Chondrocyte (in vitro differentiated cells): ENCODE data around the gene ATAD3C. TPM values are rescaled to one million over a fixed set of nuclear protein-coding genes. Genes with fewer than 3 reads are reported as not detected.
"Not testable (repeated sequence)": the region's sequence is repeated elsewhere in the genome, so short reads cannot be mapped to it uniquely, and the experiment has no call there.

Source experiments
- DNase-seq: peaks from one replicate; pipeline ENCODE4 v3.0.0; 2021; ENCODE audit warnings: mixed read lengths, low spot score
- H3K27ac Mint-ChIP-seq: one replicate; pipeline ENCODE4 v1.8.0; 2021; ENCODE audit warnings: mild to moderate bottlenecking, moderate library complexity, mixed read lengths; ENCODE audit not compliant: unreplicated experiment
- H3K27me3 Mint-ChIP-seq: 2 replicates; pipeline ENCODE4 v1.8.0; 2021; ENCODE audit warnings: low read depth, mixed read lengths
- H3K36me3 Mint-ChIP-seq: 2 replicates; pipeline ENCODE4 v1.8.0; 2021; ENCODE audit warnings: low read depth, mixed read lengths
- H3K4me1 Mint-ChIP-seq: 2 replicates; pipeline ENCODE4 v1.8.0; 2021; ENCODE audit warnings: low read depth, mild to moderate bottlenecking, mixed read lengths
- H3K4me3 Mint-ChIP-seq: one replicate; pipeline ENCODE4 v1.8.0; 2021; ENCODE audit warnings: mild to moderate bottlenecking, moderate library complexity, mixed read lengths; ENCODE audit not compliant: unreplicated experiment
- H3K9me3 Mint-ChIP-seq: 2 replicates; pipeline ENCODE4 v1.8.0; 2021; ENCODE audit warnings: low read depth, mixed read lengths
- total RNA-seq: library from RNA; stranded (reverse); gene quantifications from 3 replicates; pipeline ENCODE4 v1.2.1, GENCODE V29; 2021
- TF ChIP-seq, protein P1 (sequence below): fragments of 200-600 bp; sonication (generic); IDR thresholded peaks from 2 replicates; pipeline ENCODE4 v1.5.0; 2021; ENCODE audit warnings: antibody characterized with exemption, mild to moderate bottlenecking, moderate library complexity

ATAD3C gene
- total RNA-seq, 1 donor from 2014 or later, result 1.3 TPM

DNA sequence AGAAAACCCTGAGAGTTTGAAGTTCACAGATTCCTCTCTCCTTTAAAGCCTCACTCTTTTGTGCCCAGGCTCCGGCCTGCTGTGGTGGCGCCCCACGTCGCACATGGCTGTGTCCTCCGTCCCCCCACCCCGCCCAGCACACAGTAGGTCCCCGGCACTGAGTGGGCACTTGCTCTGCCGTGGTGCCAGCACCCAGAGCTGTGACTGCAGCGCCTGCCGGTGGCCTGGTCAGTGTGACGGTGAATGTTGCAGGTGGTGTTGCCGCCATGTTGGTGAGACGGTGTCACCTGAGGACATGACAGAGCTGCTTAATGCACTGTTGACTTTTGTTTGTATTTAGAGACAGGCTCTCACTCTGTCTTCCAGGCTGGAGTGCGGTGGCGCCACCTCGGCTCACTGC lies 3.4 kb downstream of the ATAD3C start:
- Mint-ChIP-seq H3K9me3 (no peaks in the 10 kb centered on the region), H3K36me3 (no peaks in the 10 kb centered on the region), H3K27me3 (peaks cover 8% of the 10 kb centered on the region), H3K4me1 (no peaks in the 10 kb centered on the region), H3K4me3 (no peak overlapping the region), H3K27ac (no peak overlapping the region)
- TF ChIP-seq, protein P1, sequence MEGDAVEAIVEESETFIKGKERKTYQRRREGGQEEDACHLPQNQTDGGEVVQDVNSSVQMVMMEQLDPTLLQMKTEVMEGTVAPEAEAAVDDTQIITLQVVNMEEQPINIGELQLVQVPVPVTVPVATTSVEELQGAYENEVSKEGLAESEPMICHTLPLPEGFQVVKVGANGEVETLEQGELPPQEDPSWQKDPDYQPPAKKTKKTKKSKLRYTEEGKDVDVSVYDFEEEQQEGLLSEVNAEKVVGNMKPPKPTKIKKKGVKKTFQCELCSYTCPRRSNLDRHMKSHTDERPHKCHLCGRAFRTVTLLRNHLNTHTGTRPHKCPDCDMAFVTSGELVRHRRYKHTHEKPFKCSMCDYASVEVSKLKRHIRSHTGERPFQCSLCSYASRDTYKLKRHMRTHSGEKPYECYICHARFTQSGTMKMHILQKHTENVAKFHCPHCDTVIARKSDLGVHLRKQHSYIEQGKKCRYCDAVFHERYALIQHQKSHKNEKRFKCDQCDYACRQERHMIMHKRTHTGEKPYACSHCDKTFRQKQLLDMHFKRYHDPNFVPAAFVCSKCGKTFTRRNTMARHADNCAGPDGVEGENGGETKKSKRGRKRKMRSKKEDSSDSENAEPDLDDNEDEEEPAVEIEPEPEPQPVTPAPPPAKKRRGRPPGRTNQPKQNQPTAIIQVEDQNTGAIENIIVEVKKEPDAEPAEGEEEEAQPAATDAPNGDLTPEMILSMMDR, result no peak
- DNase-seq, result no peak

- H3K27me3 Mint-ChIP-seq, DNase-seq, H3K4me1 Mint-ChIP-seq: not testable (repeated sequence)
These were observed 5.0 kb downstream of the ATAD3C start for GRCh38 chr1:1454286-1455056.

GRCh38 chr1:1455366-1455884 lies 5.9 kb downstream of the ATAD3C start:
- Mint-ChIP-seq H3K27ac (no peak overlapping the region), H3K4me1 (no peaks in the 10 kb centered on the region), H3K36me3 (no peaks in the 10 kb centered on the region), H3K27me3 (no peaks in the 10 kb centered on the region), H3K9me3 (no peaks in the 10 kb centered on the region), H3K4me3 (no peak overlapping the region)
- DNase-seq, result no peak
- TF ChIP-seq, protein P1, result no peak

More at GRCh38 chr1:1454286-1455056, 5.0 kb downstream of the ATAD3C start:
- H3K4me3 Mint-ChIP-seq, H3K36me3 Mint-ChIP-seq, H3K27ac Mint-ChIP-seq, H3K9me3 Mint-ChIP-seq: not testable (repeated sequence)

DNA sequence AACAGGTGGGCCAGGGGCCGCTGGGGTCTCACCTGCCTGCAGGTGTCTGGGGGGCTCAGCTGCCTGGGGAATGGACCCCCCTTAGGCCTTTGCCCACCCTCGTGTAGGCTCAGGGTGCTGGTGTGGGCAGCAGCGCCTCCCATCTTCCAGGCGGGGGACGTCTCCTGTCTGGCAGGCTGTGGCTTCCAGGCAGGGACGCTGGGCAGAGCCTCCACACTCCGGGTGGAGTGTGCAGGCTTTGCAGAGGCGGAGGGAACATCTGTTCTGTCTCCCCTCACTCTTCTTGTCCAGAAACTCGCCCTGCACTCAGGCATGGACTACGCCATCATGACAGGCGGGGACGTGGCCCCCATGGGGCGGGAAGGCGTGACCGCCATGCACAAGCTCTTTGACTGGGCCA lies 6.4 kb downstream of the ATAD3C start:
- H3K36me3 Mint-ChIP-seq, H3K27me3 Mint-ChIP-seq, H3K4me1 Mint-ChIP-seq, DNase-seq, H3K9me3 Mint-ChIP-seq, H3K27ac Mint-ChIP-seq, H3K4me3 Mint-ChIP-seq: not testable (repeated sequence)

GRCh38 chr1:1456683-1457255 lies 7.3 kb downstream of the ATAD3C start:
- H3K4me1 Mint-ChIP-seq, H3K36me3 Mint-ChIP-seq, H3K9me3 Mint-ChIP-seq, H3K27me3 Mint-ChIP-seq, H3K27ac Mint-ChIP-seq, DNase-seq, H3K4me3 Mint-ChIP-seq: not testable (repeated sequence)

DNA sequence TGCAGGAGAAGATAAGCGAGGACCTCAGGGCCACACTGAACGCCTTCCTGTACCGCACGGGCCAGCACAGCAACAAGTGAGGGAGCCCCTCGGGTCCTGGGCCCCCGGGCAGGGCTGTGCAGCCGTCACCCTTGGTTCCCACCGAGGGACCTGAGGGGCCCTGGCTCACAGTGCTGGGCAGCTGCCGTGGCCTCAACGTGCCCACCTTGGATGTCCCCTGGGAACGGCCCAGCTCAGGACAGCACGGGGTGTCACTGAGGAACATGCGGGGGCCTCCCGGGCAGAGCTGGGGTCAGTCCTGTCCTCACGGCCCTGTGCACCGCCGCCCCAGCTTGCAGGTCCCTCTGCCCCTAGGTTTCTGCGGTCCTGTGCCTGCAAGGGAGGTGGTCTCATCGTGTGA lies 9.7 kb downstream of the ATAD3C start:
- not testable (repeated sequence) for H3K36me3 Mint-ChIP-seq, H3K27me3 Mint-ChIP-seq, H3K27ac Mint-ChIP-seq, H3K4me1 Mint-ChIP-seq, DNase-seq, H3K4me3 Mint-ChIP-seq, H3K9me3 Mint-ChIP-seq

DNA sequence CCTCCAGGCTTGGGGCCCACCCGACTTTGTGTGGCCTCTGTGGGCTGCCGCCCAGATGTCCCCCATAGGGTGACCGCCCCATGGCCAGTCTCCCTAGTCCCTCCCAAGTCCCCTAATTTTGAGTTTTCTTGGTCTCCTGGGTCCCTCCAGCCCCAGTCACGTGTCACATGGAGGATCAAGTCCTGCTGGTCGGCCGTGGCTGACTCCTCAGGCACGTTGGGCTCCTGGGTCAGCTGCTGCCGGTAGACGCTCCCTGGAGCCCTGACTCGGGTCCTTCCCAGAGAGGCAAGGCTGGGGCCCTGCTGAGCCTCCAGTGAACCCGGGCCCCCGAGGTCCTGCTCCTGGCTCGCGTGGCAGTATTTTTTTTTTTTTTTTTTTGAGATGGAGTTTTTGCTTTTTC lies 10.2 kb downstream of the ATAD3C start:
- H3K4me3 Mint-ChIP-seq, H3K27me3 Mint-ChIP-seq, DNase-seq, H3K27ac Mint-ChIP-seq, H3K9me3 Mint-ChIP-seq, H3K36me3 Mint-ChIP-seq, H3K4me1 Mint-ChIP-seq: not testable (repeated sequence)
